GM12875 (cell line): Measurements from ENCODE around the gene RASL10A.

Experiments
- H3K4me3 ChIP-seq: one replicate; pipeline ENCODE4 v1.5.1; 2011; ENCODE audit warnings: low read depth, low read length, control low read depth
- TF ChIP-seq, protein P1 (sequence below): IDR thresholded peaks from 2 replicates; pipeline ENCODE4 v1.5.1; 2011; ENCODE audit warnings: low read depth, mild to moderate bottlenecking, control low read depth, inconsistent platforms, low read length, moderate library complexity, borderline replicate concordance; ENCODE audit not compliant: insufficient read depth

RASL10A gene

DNA sequence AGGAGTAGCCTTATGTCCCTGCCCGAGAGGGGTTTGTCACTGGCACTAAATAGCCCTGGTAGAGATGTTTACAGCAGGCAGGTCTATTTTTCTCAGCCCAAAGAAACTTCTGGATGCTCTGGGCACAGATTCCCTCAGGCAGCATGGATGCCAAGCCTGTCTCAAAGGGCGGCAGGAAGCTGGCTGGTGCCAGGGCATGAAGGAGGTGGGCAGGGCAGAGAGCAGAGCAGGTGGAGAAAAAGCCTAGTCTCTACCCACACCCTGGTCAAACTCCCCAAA is 13.2 kb downstream of the RASL10A start:
- H3K4me3 ChIP-seq: no peak overlapping the region
- TF ChIP-seq, protein P1, sequence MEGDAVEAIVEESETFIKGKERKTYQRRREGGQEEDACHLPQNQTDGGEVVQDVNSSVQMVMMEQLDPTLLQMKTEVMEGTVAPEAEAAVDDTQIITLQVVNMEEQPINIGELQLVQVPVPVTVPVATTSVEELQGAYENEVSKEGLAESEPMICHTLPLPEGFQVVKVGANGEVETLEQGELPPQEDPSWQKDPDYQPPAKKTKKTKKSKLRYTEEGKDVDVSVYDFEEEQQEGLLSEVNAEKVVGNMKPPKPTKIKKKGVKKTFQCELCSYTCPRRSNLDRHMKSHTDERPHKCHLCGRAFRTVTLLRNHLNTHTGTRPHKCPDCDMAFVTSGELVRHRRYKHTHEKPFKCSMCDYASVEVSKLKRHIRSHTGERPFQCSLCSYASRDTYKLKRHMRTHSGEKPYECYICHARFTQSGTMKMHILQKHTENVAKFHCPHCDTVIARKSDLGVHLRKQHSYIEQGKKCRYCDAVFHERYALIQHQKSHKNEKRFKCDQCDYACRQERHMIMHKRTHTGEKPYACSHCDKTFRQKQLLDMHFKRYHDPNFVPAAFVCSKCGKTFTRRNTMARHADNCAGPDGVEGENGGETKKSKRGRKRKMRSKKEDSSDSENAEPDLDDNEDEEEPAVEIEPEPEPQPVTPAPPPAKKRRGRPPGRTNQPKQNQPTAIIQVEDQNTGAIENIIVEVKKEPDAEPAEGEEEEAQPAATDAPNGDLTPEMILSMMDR: no peak

DNA sequence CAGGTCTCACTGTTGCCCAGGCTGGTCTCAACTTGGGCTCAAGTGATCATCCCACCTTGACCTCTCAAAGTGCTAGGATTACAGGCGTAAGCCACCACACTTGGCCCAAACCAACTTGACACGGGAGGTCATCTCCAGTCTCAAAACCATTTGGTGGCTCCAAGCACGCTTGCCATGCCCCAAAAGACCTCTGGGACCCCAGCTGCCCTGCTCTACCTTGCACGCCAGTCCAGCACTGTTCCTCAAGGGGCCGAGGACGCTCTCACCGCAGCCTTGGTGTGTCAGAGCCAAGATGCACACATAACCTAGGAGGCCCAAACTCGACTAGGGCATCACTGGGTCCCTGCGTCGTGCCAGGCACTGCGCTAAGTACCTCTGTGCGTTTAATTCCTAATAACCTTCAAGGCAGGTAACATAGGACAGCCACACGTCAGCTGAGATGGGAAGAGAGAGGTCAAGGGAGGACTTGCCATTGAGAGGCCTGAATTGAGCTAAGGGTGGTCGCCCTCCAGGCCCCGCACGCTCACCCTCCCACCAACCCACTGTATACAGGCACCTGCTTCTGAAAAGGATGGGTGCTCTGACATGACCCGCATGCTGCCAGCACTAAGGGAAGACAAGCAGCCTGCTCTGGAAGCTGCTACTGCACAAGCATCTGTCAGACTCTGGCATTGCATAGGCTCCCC is 13.6 kb downstream of the RASL10A start:
- TF ChIP-seq, protein P1: no peak
- H3K4me3 ChIP-seq: no peak overlapping the region

DNA sequence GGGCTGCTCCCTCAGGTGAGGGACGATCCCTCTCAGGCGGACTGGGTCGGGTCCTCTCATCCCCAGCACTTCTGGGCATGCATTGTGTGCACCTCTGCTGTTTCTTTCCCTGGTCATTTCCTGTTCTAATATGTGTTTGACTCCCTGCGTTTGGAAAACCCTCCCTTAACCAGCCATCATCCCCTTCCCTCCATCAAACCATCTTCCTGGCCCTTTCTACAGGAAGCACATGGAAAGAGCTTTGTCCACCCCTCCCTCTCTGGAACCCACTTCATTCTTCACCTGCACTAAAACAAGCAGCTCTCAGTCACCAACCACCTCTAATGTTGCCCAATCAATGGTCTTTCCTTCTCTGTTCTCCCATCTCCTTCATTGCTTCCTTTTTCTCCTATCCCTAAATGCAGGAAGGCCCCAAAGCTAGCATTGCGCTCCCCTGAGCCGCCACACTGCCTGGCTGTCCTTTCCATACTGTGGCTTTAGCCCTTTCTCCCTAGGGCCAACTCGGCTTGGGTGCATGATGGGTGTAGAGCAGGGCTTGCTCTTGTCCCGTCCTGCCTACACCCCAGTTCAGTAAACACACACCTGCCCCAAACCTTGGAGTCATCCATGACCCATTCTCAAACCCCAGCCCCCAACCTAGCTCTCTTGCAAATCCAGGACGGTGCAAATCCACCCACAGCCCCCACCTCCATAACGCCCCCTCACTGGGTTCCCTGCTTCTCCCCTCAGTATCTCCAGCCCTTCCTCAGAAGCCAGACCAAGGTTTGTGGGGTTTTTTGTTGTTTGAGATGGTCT is 14.5 kb downstream of the RASL10A start:
- H3K4me3 ChIP-seq: no peak overlapping the region
- TF ChIP-seq, protein P1: no peak

DNA sequence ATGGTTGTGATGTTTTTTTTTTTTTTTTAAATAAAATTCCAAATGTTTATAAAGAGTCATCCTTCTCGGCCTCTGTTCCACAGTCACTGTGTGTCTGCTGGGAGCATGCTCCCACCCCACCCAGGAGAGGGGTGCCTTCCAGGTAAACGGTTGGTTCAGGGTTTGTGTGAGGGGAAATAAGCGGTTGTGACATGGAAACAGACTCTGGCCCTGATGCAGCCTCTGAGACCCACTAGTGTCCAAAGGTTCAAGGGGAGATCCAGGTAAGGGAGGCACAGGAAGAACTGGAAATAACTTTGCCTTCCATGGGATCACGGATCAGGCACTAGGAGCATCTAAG is 15.1 kb downstream of the RASL10A start:
- TF ChIP-seq, protein P1: no peak
- no peak overlapping the region for H3K4me3 ChIP-seq

DNA sequence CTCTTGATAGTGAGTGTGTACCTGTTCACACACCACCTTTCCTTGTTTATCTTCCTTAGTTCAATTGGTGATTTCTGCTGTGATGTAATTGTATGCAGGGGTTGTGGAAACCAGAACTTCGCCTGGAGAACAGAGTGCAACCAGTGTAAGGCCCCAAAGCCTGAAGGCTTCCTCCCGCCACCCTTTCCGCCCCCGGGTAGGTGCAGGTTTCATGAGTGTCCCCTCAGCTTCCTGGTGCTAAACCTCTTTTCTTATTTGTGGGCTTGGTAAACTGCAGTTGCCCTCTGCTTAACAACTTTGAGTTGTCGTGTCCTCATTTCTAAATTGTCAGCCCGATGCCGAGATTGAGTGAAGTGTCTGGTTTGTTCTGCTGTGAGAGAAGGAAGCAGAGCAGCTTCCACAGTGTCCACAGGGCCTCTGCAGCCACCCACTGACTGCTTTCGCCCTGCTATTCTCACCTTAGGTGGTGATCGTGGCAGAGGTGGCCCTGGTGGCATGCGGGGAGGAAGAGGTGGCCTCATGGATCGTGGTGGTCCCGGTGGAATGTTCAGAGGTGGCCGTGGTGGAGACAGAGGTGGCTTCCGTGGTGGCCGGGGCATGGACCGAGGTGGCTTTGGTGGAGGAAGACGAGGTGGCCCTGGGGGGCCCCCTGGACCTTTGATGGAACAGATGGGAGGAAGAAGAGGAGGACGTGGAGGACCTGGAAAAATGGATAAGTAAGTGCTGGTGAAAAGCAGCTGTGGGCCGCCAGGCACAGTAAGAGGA is 16.2 kb downstream of the RASL10A start:
- H3K4me3 ChIP-seq: no peak overlapping the region
- TF ChIP-seq, protein P1: no peak

DNA sequence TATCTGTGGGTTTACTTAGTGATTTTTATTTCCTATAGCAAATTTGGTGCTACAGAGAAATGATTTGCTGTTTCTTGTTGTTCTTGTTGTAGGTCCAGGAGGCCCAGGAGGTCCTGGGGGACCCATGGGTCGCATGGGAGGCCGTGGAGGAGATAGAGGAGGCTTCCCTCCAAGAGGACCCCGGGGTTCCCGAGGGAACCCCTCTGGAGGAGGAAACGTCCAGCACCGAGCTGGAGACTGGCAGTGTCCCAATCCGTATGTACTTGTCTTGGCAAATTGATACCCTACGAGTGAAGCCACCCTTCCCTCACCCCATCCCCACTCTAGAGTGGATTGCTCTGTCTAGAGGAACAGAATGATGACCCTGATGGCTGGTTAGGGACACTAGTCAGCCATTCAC is 16.9 kb downstream of the RASL10A start:
- TF ChIP-seq, protein P1: no peak
- no peak overlapping the region for H3K4me3 ChIP-seq
